GM12892 (cell line): ENCODE data around the gene RBMX.

Source experiments
- POLR2A ChIP-seq: IDR thresholded peaks from 2 replicates; pipeline ENCODE4 v1.6.1; 2011; ENCODE audit warnings: low read depth, low read length, control low read depth
- POLR2AphosphoS5 ChIP-seq: IDR thresholded peaks from 2 replicates; pipeline ENCODE4 v1.6.1; 2011; ENCODE audit warnings: low read depth, low read length, control low read depth
- TAF1 ChIP-seq: IDR thresholded peaks from 2 replicates; pipeline ENCODE4 v1.6.1; 2011; ENCODE audit warnings: low read depth, mild to moderate bottlenecking, control low read depth, low read length, borderline replicate concordance

DNA sequence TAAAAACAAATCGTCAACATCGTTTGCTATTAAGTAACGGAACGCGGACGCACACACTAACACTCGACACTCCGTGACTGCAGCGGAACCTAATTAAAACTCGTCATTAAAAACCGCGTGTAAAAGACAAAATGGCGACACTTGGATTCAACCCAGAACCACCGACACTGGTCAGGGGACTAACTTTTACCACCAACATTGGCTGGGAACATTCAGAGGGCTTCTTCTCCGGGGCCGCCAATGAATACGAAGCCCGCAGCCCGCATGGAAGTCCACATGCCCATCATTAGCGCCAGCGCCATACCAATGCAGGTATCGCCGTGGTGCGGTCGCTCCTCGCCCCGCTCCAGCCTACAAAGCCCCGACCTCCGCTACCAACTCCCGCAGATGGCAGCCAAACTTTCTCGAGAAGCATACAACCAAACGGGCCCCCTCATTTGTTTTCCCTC, 498 bp downstream of the RBMX start:
- TF ChIP-seq POLR2A, result no peak
- TF ChIP-seq POLR2AphosphoS5, result no peak
- TF ChIP-seq TAF1, result no peak
